HL-60 (cell line): ENCODE data around the gene CPSF2.

ENCODE experiments used
- CTCF ChIP-seq: IDR thresholded peaks from one replicate; pipeline ENCODE4 v1.5.1; 2011; ENCODE audit warnings: low read length, control low read depth, inconsistent platforms; ENCODE audit not compliant: insufficient read depth
- GABPA ChIP-seq: IDR thresholded peaks from 2 replicates; pipeline ENCODE4 v1.6.1; 2012; ENCODE audit warnings: low read depth
- POLR2AphosphoS5 ChIP-seq: IDR thresholded peaks from 2 replicates; pipeline ENCODE4 v1.6.1; 2012; ENCODE audit warnings: low read depth
- SPI1 ChIP-seq: IDR thresholded peaks from 2 replicates; pipeline ENCODE4 v1.6.1; 2012; ENCODE audit warnings: low read depth, mild to moderate bottlenecking, borderline replicate concordance
- TF ChIP-seq, protein P1 (sequence below): IDR thresholded peaks from 2 replicates; pipeline ENCODE4 v1.6.1; 2012; ENCODE audit warnings: low read depth; ENCODE audit not compliant: insufficient replicate concordance

- no peak for TF ChIP-seq CTCF
- no peak for TF ChIP-seq GABPA
- TF ChIP-seq POLR2AphosphoS5, result no peak
- TF ChIP-seq, protein P1, sequence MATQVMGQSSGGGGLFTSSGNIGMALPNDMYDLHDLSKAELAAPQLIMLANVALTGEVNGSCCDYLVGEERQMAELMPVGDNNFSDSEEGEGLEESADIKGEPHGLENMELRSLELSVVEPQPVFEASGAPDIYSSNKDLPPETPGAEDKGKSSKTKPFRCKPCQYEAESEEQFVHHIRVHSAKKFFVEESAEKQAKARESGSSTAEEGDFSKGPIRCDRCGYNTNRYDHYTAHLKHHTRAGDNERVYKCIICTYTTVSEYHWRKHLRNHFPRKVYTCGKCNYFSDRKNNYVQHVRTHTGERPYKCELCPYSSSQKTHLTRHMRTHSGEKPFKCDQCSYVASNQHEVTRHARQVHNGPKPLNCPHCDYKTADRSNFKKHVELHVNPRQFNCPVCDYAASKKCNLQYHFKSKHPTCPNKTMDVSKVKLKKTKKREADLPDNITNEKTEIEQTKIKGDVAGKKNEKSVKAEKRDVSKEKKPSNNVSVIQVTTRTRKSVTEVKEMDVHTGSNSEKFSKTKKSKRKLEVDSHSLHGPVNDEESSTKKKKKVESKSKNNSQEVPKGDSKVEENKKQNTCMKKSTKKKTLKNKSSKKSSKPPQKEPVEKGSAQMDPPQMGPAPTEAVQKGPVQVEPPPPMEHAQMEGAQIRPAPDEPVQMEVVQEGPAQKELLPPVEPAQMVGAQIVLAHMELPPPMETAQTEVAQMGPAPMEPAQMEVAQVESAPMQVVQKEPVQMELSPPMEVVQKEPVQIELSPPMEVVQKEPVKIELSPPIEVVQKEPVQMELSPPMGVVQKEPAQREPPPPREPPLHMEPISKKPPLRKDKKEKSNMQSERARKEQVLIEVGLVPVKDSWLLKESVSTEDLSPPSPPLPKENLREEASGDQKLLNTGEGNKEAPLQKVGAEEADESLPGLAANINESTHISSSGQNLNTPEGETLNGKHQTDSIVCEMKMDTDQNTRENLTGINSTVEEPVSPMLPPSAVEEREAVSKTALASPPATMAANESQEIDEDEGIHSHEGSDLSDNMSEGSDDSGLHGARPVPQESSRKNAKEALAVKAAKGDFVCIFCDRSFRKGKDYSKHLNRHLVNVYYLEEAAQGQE, result no peak
- peak; percentile 80; the same call in 1 of the 2 replicates for TF ChIP-seq SPI1
Observed at GRCh38 chr14:92103363-92103989, 18.3 kb upstream of the CPSF2 start.
